Activated T-cell treated with anti-CD3 and anti-CD28 coated beads, Interleukin-2, amount 50 U/mL, for 48 hours (primary cell): Measurements from ENCODE around the gene SWT1.
"Not testable (repeated sequence)": the region's sequence is repeated elsewhere in the genome, so short reads cannot be mapped to it uniquely, and the experiment has no call there.

Source experiments
- DNase-seq, 2 experiments: peaks; one replicate each; pipeline ENCODE4 v3.0.0-alpha.2; 2020

The SWT1 gene

GRCh38 chr1:185255595-185255994, 98.6 kb downstream of the SWT1 start:
- not testable (repeated sequence) for DNase-seq

- not testable (repeated sequence) for DNase-seq
Measured at GRCh38 chr1:185257116-185257949, 100.4 kb downstream of the SWT1 start.

- DNase-seq: no peak
Measured at GRCh38 chr1:185257950-185258208, 100.9 kb downstream of the SWT1 start.

GRCh38 chr1:185258676-185259075, 101.7 kb downstream of the SWT1 start:
- DNase-seq: no peak

- no peak for DNase-seq
Measured at GRCh38 chr1:185260611-185261010, 103.6 kb downstream of the SWT1 start.

GRCh38 chr1:185262151-185262550, 105.2 kb downstream of the SWT1 start:
- no peak for DNase-seq

- DNase-seq: no peak
Measured at GRCh38 chr1:185263292-185263691, 106.3 kb downstream of the SWT1 start.

GRCh38 chr1:185263780-185264179, 106.8 kb downstream of the SWT1 start:
- DNase-seq: no peak

- DNase-seq: no peak
Measured at GRCh38 chr1:185265314-185265713, 108.3 kb downstream of the SWT1 start.

- no peak for DNase-seq
Measured at GRCh38 chr1:185267301-185267700, 110.3 kb downstream of the SWT1 start.

- no peak for DNase-seq
Measured at GRCh38 chr1:185267701-185268100, 110.7 kb downstream of the SWT1 start.

- no peak for DNase-seq
Measured at GRCh38 chr1:185268352-185268751, 111.4 kb downstream of the SWT1 start.

- no peak for DNase-seq
Measured at GRCh38 chr1:185271921-185272320, 115.0 kb downstream of the SWT1 start.

GRCh38 chr1:185279571-185279970, 122.6 kb downstream of the SWT1 start:
- no peak for DNase-seq

- DNase-seq: no peak
Measured at GRCh38 chr1:185280589-185280988, 123.6 kb downstream of the SWT1 start.

GRCh38 chr1:185281245-185281644, 124.3 kb downstream of the SWT1 start:
- no peak for DNase-seq

- no peak for DNase-seq
Measured at GRCh38 chr1:185284116-185284515, 127.1 kb downstream of the SWT1 start.

- no peak for DNase-seq
Measured at GRCh38 chr1:185284533-185285276, 127.7 kb downstream of the SWT1 start.

- DNase-seq: no peak
Measured at GRCh38 chr1:185287451-185287850, 130.5 kb downstream of the SWT1 start.

- no peak for DNase-seq
Measured at GRCh38 chr1:185288435-185288834, 131.5 kb downstream of the SWT1 start.

- no peak for DNase-seq
Measured at GRCh38 chr1:185289880-185290279, 132.9 kb downstream of the SWT1 start.

- DNase-seq: no peak
Measured at GRCh38 chr1:185291159-185291558, 134.2 kb downstream of the SWT1 start.

- no peak for DNase-seq
Measured at GRCh38 chr1:185291652-185292051, 134.7 kb downstream of the SWT1 start.

- DNase-seq: no peak
Measured at GRCh38 chr1:185292237-185292636, 135.3 kb downstream of the SWT1 start.
